SU-DHL-6 (cell line): ENCODE data around the gene STOML1.

ENCODE experiments used
- H2AFZ ChIP-seq: fragments of 200-600 bp; sonication (generic); 2 replicates; pipeline ENCODE4 v1.6.1; 2014; ENCODE audit warnings: low read depth, mild to moderate bottlenecking, moderate library complexity, mixed read lengths, antibody characterized with exemption, low read length; ENCODE audit not compliant: severe bottlenecking
- H3F3A ChIP-seq: fragments of 200-600 bp; shearing (Covaris generic); 2 replicates; pipeline ENCODE4 v1.6.0; 2016; ENCODE audit warnings: antibody characterized with exemption, mild to moderate bottlenecking; ENCODE audit not compliant: insufficient read depth
- H3K27ac ChIP-seq: fragments of 200-600 bp; sonication (generic); 2 replicates; pipeline ENCODE4 v1.5.1; 2016; ENCODE audit warnings: low read depth, mild to moderate bottlenecking, low read length, moderate library complexity, mixed read lengths
- H3K27me3 ChIP-seq: fragments of 200-600 bp; sonication (generic), shearing (Covaris generic); 2 replicates; pipeline ENCODE4 v1.6.0; 2014; ENCODE audit warnings: mild to moderate bottlenecking, low read length
- H3K36me3 ChIP-seq: fragments of 200-600 bp; sonication (generic); 2 replicates; pipeline ENCODE4 v1.6.1; 2014; ENCODE audit warnings: mild to moderate bottlenecking, low read length, mixed read lengths
- H3K4me2 ChIP-seq: fragments of 300-600, 200-600 bp; shearing (Covaris generic), sonication (generic); 2 replicates; pipeline ENCODE4 v1.6.0; 2014; ENCODE audit warnings: low read length, low read depth, mild to moderate bottlenecking; ENCODE audit not compliant: poor library complexity, severe bottlenecking
- H3K4me3 ChIP-seq: fragments of 200-600 bp; sonication (generic); 2 replicates; pipeline ENCODE4 v1.5.1; 2014; ENCODE audit warnings: antibody characterized with exemption, low read length, mild to moderate bottlenecking, mixed read lengths; ENCODE audit not compliant: insufficient read depth, poor library complexity, severe bottlenecking
- H3K79me2 ChIP-seq: fragments of 200-600 bp; sonication (generic); 2 replicates; pipeline ENCODE4 v1.6.1; 2014; ENCODE audit warnings: mild to moderate bottlenecking, low read length, moderate library complexity; ENCODE audit not compliant: insufficient read depth
- H3K9ac ChIP-seq: fragments of 200-600 bp; sonication (generic); 2 replicates; pipeline ENCODE4 v1.7.0; 2014; ENCODE audit warnings: mild to moderate bottlenecking, low read length
- H3K9me2 ChIP-seq: fragments of 200-600 bp; sonication (generic); replicated peaks from 2 replicates; pipeline ENCODE4 v1.6.1; 2014; ENCODE audit warnings: low read length; ENCODE audit not compliant: insufficient read depth
- H3K9me3 ChIP-seq: fragments of 200-600 bp; sonication (generic); 2 replicates; pipeline ENCODE4 v1.6.1; 2014; ENCODE audit warnings: low read length, mixed read lengths; ENCODE audit not compliant: insufficient read depth
- H4K20me1 ChIP-seq: fragments of 200-600 bp; sonication (generic); 2 replicates; pipeline ENCODE4 v1.6.1; 2014; ENCODE audit warnings: low read depth, mild to moderate bottlenecking, antibody characterized with exemption, low read length, moderate library complexity, mixed read lengths
- EZH2phosphoT487 ChIP-seq: fragments of 200-600 bp; sonication (generic), shearing (Covaris generic); conservative IDR thresholded peaks from 2 replicates; pipeline ENCODE4 v1.6.1; 2018; ENCODE audit warnings: mild to moderate bottlenecking, antibody characterized with exemption, low read length, moderate library complexity, mixed read lengths
- TF ChIP-seq, protein P1 (sequence below): fragments of 200-600 bp; sonication (generic); IDR thresholded peaks from one replicate; pipeline ENCODE4 v1.5.1; 2017; ENCODE audit warnings: antibody characterized with exemption, mild to moderate bottlenecking, low read length, moderate library complexity; ENCODE audit not compliant: insufficient read depth, poor library complexity, severe bottlenecking

STOML1 gene

GRCh38 chr15:73994413-73994883 lies 2.4 kb upstream of the STOML1 start, which contains the start of gene PML:
Gene PML (plus strand): TSS chr15:73994716. CDS start chr15:73994813, 97 bp downstream.
- peak within 1 kb of the TSS; percentile 95 for H3K4me2 ChIP-seq
- no peak for TF ChIP-seq EZH2phosphoT487
- TF ChIP-seq, protein P1, sequence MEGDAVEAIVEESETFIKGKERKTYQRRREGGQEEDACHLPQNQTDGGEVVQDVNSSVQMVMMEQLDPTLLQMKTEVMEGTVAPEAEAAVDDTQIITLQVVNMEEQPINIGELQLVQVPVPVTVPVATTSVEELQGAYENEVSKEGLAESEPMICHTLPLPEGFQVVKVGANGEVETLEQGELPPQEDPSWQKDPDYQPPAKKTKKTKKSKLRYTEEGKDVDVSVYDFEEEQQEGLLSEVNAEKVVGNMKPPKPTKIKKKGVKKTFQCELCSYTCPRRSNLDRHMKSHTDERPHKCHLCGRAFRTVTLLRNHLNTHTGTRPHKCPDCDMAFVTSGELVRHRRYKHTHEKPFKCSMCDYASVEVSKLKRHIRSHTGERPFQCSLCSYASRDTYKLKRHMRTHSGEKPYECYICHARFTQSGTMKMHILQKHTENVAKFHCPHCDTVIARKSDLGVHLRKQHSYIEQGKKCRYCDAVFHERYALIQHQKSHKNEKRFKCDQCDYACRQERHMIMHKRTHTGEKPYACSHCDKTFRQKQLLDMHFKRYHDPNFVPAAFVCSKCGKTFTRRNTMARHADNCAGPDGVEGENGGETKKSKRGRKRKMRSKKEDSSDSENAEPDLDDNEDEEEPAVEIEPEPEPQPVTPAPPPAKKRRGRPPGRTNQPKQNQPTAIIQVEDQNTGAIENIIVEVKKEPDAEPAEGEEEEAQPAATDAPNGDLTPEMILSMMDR, result no peak
- peak within 1 kb of the TSS; percentile 43 for H3K27ac ChIP-seq
- no peaks in the 10 kb centered on the region for H3K9me3 ChIP-seq
- H3K36me3 ChIP-seq, result peaks cover 2% of the 10 kb centered on the region; the same call in 1 of the 2 replicates
- H3K9me2 ChIP-seq, result no peaks in the 10 kb centered on the region
- H3F3A ChIP-seq, result peaks cover 7% of the 10 kb centered on the region; the same call in 1 of the 2 replicates
- peaks cover 36% of the 10 kb centered on the region for H3K79me2 ChIP-seq
- peak within 1 kb of the TSS; percentile 88 for H3K4me3 ChIP-seq
- no peaks in the 10 kb centered on the region for H3K27me3 ChIP-seq
- H3K9ac ChIP-seq, result peak within 1 kb of the TSS; percentile 79
- no peaks in the 10 kb centered on the region for H4K20me1 ChIP-seq
- H2AFZ ChIP-seq, result peak within 1 kb of the TSS; percentile 83

GRCh38 chr15:73993211-73993994 lies 1.3 kb upstream of the STOML1 start:
- peak overlapping the region; percentile 88 for H3K4me3 ChIP-seq
- H3K9me3 ChIP-seq, result no peaks in the 10 kb centered on the region
- H3K9me2 ChIP-seq, result no peaks in the 10 kb centered on the region
- no peaks in the 10 kb centered on the region for H4K20me1 ChIP-seq
- no peak overlapping the region for H2AFZ ChIP-seq
- no peaks in the 10 kb centered on the region for H3K36me3 ChIP-seq
- TF ChIP-seq, protein P1, result no peak
- TF ChIP-seq EZH2phosphoT487, result no peak
- H3K27ac ChIP-seq, result no peak overlapping the region
- H3K27me3 ChIP-seq, result no peaks in the 10 kb centered on the region
- peak overlapping the region; percentile 79 for H3K9ac ChIP-seq
- H3F3A ChIP-seq, result peaks cover 7% of the 10 kb centered on the region; the same call in 1 of the 2 replicates
- H3K4me2 ChIP-seq, result peak overlapping the region; percentile 95
- H3K79me2 ChIP-seq, result peaks cover 28% of the 10 kb centered on the region

DNA sequence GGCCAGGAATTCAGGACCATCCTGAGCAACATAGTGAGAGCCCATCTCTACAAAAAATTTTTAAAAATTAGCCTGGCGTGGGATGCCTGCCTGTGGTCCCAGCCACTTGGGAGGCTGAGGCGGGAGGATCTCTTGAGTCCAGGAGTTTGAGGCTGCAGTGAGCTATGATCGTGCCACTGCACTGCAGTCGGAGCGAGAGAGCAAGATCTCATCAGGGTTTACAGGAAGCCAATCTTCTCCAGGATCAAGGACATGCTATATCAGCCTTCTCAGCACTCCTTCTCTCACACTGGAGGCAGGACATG lies 451 bp upstream of the STOML1 start:
- no peaks in the 10 kb centered on the region for H4K20me1 ChIP-seq
- peaks cover 27% of the 10 kb centered on the region for H3K79me2 ChIP-seq
- peak overlapping the region; percentile 99 for H2AFZ ChIP-seq
- no peaks in the 10 kb centered on the region for H3K36me3 ChIP-seq
- peak overlapping the region; percentile 85 for H3K9ac ChIP-seq
- TF ChIP-seq, protein P1, result no peak
- no peak for TF ChIP-seq EZH2phosphoT487
- no peaks in the 10 kb centered on the region for H3K9me2 ChIP-seq
- H3F3A ChIP-seq, result peaks cover 7% of the 10 kb centered on the region; the same call in 1 of the 2 replicates
- no peaks in the 10 kb centered on the region for H3K9me3 ChIP-seq
- peak overlapping the region; percentile 61 for H3K4me2 ChIP-seq
- H3K27ac ChIP-seq, result no peak overlapping the region
- peak overlapping the region; percentile 30 for H3K4me3 ChIP-seq
- H3K27me3 ChIP-seq, result no peaks in the 10 kb centered on the region
